HepG2 (cell line): ENCODE data around the gene SLC39A3. TPM values are rescaled to one million over a fixed set of nuclear protein-coding genes. Genes with fewer than 3 reads are reported as not detected.

Experiments used
- ATAC-seq: fragments of 200-7000 bp; cut with Tn5 transposase; 3 replicates; pipeline ENCODE4 v1.9.1; 2020; ENCODE audit warnings: mild to moderate bottlenecking, moderate library complexity
- BruUV-seq: library from RNA; stranded (reverse); fragments of 400-500 nt; replicated peaks from 2 replicates; lab custom pipeline; 2021; lab: Mats Ljungman, UMichigan
- CTCF ChIA-PET: fragments of 300-600 bp; formaldehyde crosslinking; extraction: SDS; loops from one replicate; lab custom pipeline; 2021; ENCODE audit warnings: low total read pairs, inconsistent platforms, low intra/inter-chr PET ratio; lab: Yijun Ruan, JAX
- POLR2A ChIA-PET: fragments of 350-600 bp; sonication (Branson Sonifier 250); formaldehyde crosslinking; loops from one replicate; lab custom pipeline; 2020; ENCODE audit warnings: antibody characterized with exemption, inconsistent platforms; lab: Yijun Ruan, JAX
- DNase-seq: peaks from one replicate; pipeline ENCODE4 v3.0.0-alpha.2; 2015; ENCODE audit warnings: low spot score
- FAIRE-seq: peaks from 3 replicates; lab custom pipeline; 2011; peaks lifted over from hg19 to GRCh38; lab: Jason Lieb, UNC
- H2AFZ ChIP-seq: one replicate; pipeline ENCODE4 v1.6.1; 2011; ENCODE audit warnings: low read length, inconsistent platforms
- H3K27ac ChIP-seq: fragments of 300-600 bp; 3 replicates; pipeline ENCODE4 v1.8.0; 2011; ENCODE audit warnings: mixed run types, mild to moderate bottlenecking, mixed read lengths, low read length, inconsistent platforms; ENCODE audit not compliant: insufficient read depth; ENCODE audit errors: extremely low read length
- H3K27me3 ChIP-seq, 2 experiments: fragments of 200-600 bp in 1 of 2; 2 replicates in 1 of 2; 3 replicates in 1 of 2; pipeline versions ENCODE4 v1.6.0 to v1.8.0; 2011; ENCODE audit warnings: low read length in 2 of 2, mild to moderate bottlenecking in 2 of 2, moderate library complexity in 2 of 2, inconsistent platforms in 1 of 2; ENCODE audit not compliant: insufficient read depth in 2 of 2, control insufficient read depth in 1 of 2
- H3K36me3 ChIP-seq, 2 experiments: fragments of 200-600 bp in 1 of 2; replicated peaks in 1 of 2; 2 replicates in 1 of 2; 3 replicates in 1 of 2; pipeline versions ENCODE4 v1.5.1 to v1.8.0; 2011; ENCODE audit warnings: low read length in 2 of 2, inconsistent platforms in 1 of 2; ENCODE audit not compliant: insufficient read depth in 2 of 2, control insufficient read depth in 1 of 2
- H3K4me1 ChIP-seq: 2 replicates; pipeline ENCODE4 v1.5.1; 2012; ENCODE audit warnings: low read length, inconsistent platforms; ENCODE audit not compliant: insufficient read depth
- H3K4me2 ChIP-seq: 2 replicates; pipeline ENCODE4 v1.6.0; 2011; ENCODE audit warnings: low read depth, low read length, inconsistent platforms
- H3K4me3 ChIP-seq, 3 experiments: fragments of 200-600 bp in 1 of 3; sonication (generic), shearing (Covaris generic) in 1 of 3; replicated peaks in 1 of 3; 2 replicates each; pipeline ENCODE4 v1.5.1; 2011 to 2016; ENCODE audit warnings: low read length in 3 of 3, inconsistent platforms in 2 of 3, low read depth in 2 of 3, mild to moderate bottlenecking in 2 of 3, control low read depth in 1 of 3, mixed read lengths in 1 of 3; ENCODE audit not compliant: insufficient read depth in 1 of 3
- H3K79me2 ChIP-seq: one replicate; pipeline ENCODE4 v1.6.1; 2011; ENCODE audit warnings: low read length, inconsistent platforms; ENCODE audit not compliant: insufficient read depth
- H3K9ac ChIP-seq: 2 replicates; pipeline ENCODE4 v1.6.0; 2011; ENCODE audit warnings: mild to moderate bottlenecking, low read depth, low read length, inconsistent platforms; ENCODE audit not compliant: insufficient read depth
- H3K9me3 ChIP-seq: 2 replicates; pipeline ENCODE4 v1.5.1; 2012; ENCODE audit warnings: mild to moderate bottlenecking, low read length
- H4K20me1 ChIP-seq: 2 replicates; pipeline ENCODE4 v1.6.0; 2011; ENCODE audit warnings: inconsistent platforms, mild to moderate bottlenecking, low read length, moderate library complexity; ENCODE audit not compliant: insufficient read depth
- HDAC1 ChIP-seq: sonication (generic); formaldehyde crosslinking; IDR thresholded peaks from 2 replicates; pipeline ENCODE4 v1.5.1; 2020; ENCODE audit warnings: mild to moderate bottlenecking, missing genetic modification reagents
- HMG20A ChIP-seq: IDR thresholded peaks from 2 replicates; pipeline ENCODE4 v1.6.1; 2016; ENCODE audit warnings: borderline replicate concordance
- KLF16 ChIP-seq, 2 experiments: sonication (generic) in 1 of 2; formaldehyde crosslinking in 1 of 2; IDR thresholded peaks; 2 replicates each; pipeline versions ENCODE4 v1.6.1 to v1.8.0; 2016 to 2023; ENCODE audit warnings: missing genetic modification reagents in 2 of 2, missing compliant biosample characterization in 1 of 2
- MZF1 ChIP-seq: sonication (generic); formaldehyde crosslinking; IDR thresholded peaks from 2 replicates; pipeline ENCODE4 v1.8.1; 2023; ENCODE audit warnings: mild to moderate bottlenecking, missing genetic modification reagents, borderline replicate concordance
- RBAK ChIP-seq: sonication (generic); formaldehyde crosslinking; IDR thresholded peaks from 2 replicates; pipeline ENCODE4 v1.5.1; 2020; ENCODE audit warnings: mild to moderate bottlenecking, missing genetic modification reagents
- RFX1 ChIP-seq: fragments of 450-650 bp; IDR thresholded peaks from 2 replicates; pipeline ENCODE4 v1.6.1; 2017
- ZNF567 ChIP-seq: sonication (generic); formaldehyde crosslinking; IDR thresholded peaks from 2 replicates; pipeline ENCODE4 v1.8.1; 2023; ENCODE audit warnings: mild to moderate bottlenecking, missing genetic modification reagents, borderline replicate concordance
- WGBS: methylation state at CpG from one replicate; pipeline ENCODE4 v1.1.6; 2017; ENCODE audit warnings: low lambda C conversion rate; 5-methylcytosine and 5-hydroxymethylcytosine counted together
- in situ Hi-C: cut with HindIII; loops from 2 replicates; pipeline ENCODE4 v1.10.0; 2017; ENCODE audit warnings: low pct_unique_long_range_greater_than_20kb; ENCODE audit not compliant: extremely low pct_ligation_motif_present
- intact Hi-C: fragments of 100-400 bp; cut with micrococcal nuclease; formaldehyde crosslinking; loops from one replicate; pipeline ENCODE4 v1.10.0; 2022; ENCODE audit not compliant: unreplicated experiment
- polyA plus RNA-seq, 8 experiments: library from polyadenylated mRNA; depleted of rRNA in 3 of 8; stranded (reverse) in 7 of 8; unstranded in 1 of 8; fragments of >200 nt; fragmentation: Illumina TruSeq in 4 of 8; extraction: Trizol in 4 of 8; gene quantifications; 2 replicates each; pipeline versions ENCODE4 v1.2.1 to v1.2.3, GENCODE V29; 2011 to 2016; ENCODE audit warnings: low read depth in 4 of 8, missing spikeins in 1 of 8, mixed read lengths in 1 of 8; ENCODE audit not compliant: insufficient read depth in 1 of 8
- total RNA-seq, 5 experiments: library from RNA; depleted of rRNA; stranded (reverse); fragments of >200 nt; fragmentation: Illumina TruSeq; extraction: Trizol; gene quantifications; 2 replicates each; pipeline ENCODE4 v1.2.3, GENCODE V29; 2016; ENCODE audit warnings: low read depth in 1 of 5
- TF ChIP-seq, protein P1 (sequence below): sonication (generic); formaldehyde crosslinking; IDR thresholded peaks from 2 replicates; pipeline ENCODE4 v1.4.0; 2020; ENCODE audit warnings: mild to moderate bottlenecking, missing genetic modification reagents

SLC39A3 gene
- total and polyA plus RNA-seq, 2 of the 13 experiments (the other 11 are each of a cell fraction or from before 2014, with no cell fraction given), result 33.6 to 41.6 TPM

DNA sequence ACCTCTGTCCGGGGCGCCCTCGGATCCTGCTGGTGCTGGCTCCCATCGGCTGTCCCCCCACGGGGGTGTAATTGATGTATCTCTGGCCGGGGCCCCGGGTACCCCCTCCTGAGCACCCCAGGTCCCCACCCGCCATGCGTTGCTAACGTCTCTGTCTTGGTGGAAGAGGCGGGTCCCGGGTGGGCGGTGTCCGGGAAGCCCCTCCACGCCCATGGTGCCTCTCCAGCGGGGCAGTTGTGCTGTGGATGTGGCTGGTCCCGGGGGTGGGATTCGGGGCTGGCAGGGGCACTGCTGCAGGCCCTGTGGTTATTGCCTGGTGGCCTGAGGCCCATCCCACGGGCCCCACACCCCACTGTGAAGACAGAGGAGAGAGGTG, 23.6 kb downstream of the SLC39A3 start:
- POLR2A ChIA-PET, result no interaction called here
- intact Hi-C loops, result no loop called here
- Histone ChIP-seq H3K27me3 (peaks cover 6 to 41% of the 10 kb centered on the region in 2 experiments; a peak in 4 of 5 replicates), H3K27ac (no peak overlapping the region), H3K4me1 (peaks cover 11% of the 10 kb centered on the region), H4K20me1 (no peaks in the 10 kb centered on the region)
- no peak for FAIRE-seq
- TF ChIP-seq KLF16 (CRISPR knock-in tag; IDR thresholded peaks at IDR 0.05), result no peak
- TF ChIP-seq ZNF567 (CRISPR knock-in tag), result no peak
- TF ChIP-seq MZF1 (CRISPR knock-in tag), result no peak
- TF ChIP-seq, all 625 proteins: peak for 0
- no TSS peak for BruUV-seq
- no peak for ATAC-seq
- Histone ChIP-seq H3K4me2 (no peak overlapping the region), H2AFZ (no peak overlapping the region), H3K9me3 (peaks cover 8% of the 10 kb centered on the region), H3K9ac (no peak overlapping the region), H3K4me3 (no peak overlapping the region), H3K79me2 (no peaks in the 10 kb centered on the region), H3K36me3 (no peaks in the 10 kb centered on the region)
- CTCF ChIA-PET, result no interaction called here
- in situ Hi-C loops, result no loop called here
- no peak for DNase-seq
- 20% methylated on average over 1 of the region's 19 CpGs for WGBS

DNA sequence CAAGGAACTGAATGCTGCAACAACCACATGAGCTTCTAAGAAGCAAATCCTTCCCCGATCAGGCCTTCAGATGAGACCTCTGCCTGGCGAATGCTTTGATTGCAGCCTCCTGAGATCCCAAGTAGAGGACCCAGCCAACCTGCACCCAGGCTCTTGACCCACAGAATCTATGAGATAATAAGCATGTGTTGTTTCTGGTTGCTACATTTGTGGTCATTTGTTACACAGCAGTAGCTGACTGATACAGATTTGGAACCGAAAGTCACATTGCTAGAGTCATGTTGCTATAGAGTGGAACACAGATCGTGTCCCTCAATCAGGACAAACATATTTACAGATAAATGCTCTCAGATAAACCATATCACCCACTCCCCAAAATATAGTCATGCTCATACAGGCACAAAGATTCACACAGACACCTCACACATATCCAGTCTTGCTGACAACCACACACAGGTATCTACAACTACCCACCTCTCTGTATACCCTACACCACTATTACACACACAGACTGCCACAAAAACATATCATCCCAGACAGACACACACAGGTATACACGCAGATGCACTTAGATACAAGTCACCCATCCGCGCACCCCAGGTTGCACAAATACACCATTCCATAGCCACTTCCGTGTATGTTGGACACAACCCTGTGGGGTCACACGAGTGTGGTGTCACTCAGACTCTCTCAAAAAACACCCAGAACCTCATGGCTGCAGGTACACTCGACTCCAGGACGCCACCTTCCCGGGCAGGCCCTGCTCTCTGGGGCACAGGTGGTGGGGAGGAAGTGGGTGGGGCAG, 24.1 kb downstream of the SLC39A3 start:
- H3K36me3 ChIP-seq, result no peaks in the 10 kb centered on the region
- peaks cover 10% of the 10 kb centered on the region for H3K4me1 ChIP-seq
- no peaks in the 10 kb centered on the region for H3K79me2 ChIP-seq
- H2AFZ ChIP-seq, result no peak overlapping the region
- H3K9me3 ChIP-seq, result peaks cover 8% of the 10 kb centered on the region
- FAIRE-seq (no peak), DNase-seq (no peak), ATAC-seq (no peak)
- peaks cover 6 to 45% of the 10 kb centered on the region in 2 experiments; a peak in 4 of 5 replicates for H3K27me3 ChIP-seq
- H4K20me1 ChIP-seq, result no peaks in the 10 kb centered on the region
- no peak overlapping the region for H3K27ac ChIP-seq
- in situ Hi-C loops, result no loop called here
- no TSS peak for BruUV-seq
- POLR2A ChIA-PET, result no interaction called here
- H3K4me2 ChIP-seq, result no peak overlapping the region
- no peak overlapping the region for H3K4me3 ChIP-seq
- H3K9ac ChIP-seq, result no peak overlapping the region
- CTCF ChIA-PET, result no interaction called here
- intact Hi-C loops, result no loop called here
- 58% methylated on average over 9 of the region's 12 CpGs for WGBS
- TF ChIP-seq HDAC1 (no peak), RFX1 (no peak), RBAK (CRISPR knock-in tag) (peak; percentile 98), HMG20A (CRISPR knock-in tag) (no peak)
- TF ChIP-seq, protein P1, sequence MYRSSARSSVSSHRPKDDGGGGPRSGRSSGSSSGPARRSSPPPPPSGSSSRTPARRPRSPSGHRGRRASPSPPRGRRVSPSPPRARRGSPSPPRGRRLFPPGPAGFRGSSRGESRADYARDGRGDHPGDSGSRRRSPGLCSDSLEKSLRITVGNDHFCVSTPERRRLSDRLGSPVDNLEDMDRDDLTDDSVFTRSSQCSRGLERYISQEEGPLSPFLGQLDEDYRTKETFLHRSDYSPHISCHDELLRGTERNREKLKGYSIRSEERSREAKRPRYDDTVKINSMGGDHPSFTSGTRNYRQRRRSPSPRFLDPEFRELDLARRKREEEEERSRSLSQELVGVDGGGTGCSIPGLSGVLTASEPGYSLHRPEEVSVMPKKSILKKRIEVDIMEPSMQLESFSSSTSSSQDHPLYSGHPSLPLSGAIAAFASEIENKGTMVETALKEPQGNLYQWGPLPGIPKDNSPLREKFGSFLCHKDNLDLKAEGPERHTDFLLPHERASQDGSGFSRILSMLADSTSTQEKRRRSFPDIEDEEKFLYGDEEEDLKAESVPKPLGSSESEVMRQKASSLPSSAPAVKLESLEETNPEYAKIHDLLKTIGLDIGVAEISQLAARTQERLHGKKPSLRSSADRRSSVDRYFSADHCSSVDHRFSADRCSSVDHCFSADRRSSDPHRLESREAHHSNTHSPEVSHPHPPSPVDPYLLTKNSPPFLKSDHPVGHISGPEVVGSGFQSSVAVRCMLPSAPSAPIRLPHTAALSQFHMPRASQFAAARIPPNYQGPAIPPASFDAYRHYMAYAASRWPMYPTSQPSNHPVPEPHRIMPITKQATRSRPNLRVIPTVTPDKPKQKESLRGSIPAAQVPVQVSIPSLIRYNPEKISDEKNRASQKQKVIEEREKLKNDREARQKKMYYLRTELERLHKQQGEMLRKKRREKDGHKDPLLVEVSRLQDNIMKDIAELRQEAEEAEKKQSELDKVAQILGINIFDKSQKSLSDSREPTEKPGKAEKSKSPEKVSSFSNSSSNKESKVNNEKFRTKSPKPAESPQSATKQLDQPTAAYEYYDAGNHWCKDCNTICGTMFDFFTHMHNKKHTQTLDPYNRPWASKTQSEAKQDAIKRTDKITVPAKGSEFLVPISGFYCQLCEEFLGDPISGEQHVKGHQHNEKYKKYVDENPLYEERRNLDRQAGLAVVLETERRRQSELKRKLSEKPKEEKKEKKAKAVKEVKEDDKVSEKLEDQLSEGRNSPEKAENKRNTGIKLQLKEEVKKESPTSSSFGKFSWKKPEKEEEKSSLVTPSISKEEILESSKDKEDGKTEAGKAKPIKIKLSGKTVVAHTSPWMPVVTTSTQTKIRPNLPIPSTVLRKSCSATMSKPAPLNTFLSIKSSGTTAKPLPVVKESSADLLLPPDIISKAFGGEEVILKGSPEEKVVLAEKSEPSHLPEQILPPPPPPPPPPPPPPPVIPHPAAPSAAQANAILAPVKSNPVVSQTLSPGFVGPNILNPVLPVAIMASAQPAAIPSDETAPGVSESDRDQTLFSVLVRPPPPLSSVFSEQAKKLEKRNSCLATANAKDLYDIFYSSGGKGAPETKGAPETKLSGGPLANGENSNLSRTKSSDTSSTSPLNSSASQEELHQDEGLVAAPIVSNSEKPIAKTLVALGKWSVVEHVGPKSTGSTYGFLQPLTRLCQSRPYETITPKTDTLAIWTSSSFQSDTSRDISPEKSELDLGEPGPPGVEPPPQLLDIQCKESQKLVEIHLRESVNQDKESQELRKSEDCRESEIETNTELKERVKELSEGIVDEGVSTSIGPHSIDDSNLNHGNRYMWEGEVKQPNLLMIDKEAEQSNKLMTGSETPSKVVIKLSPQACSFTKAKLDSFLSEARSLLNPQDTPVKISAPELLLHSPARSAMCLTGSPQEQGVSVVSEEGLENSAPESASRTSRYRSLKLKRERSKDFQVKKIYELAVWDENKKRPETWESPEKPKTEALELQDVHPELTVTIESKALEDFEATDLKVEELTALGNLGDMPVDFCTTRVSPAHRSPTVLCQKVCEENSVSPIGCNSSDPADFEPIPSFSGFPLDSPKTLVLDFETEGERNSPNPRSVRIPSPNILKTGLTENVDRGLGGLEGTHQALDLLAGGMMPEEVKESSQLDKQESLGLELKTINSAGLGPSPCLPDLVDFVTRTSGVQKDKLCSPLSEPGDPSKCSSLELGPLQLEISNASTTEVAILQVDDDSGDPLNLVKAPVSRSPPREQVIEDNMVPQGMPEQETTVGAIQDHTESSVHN (CRISPR knock-in tag), result no peak
